Osteoblast (primary cell): ENCODE data around the gene SLC37A2. TPM values are rescaled to one million over a fixed set of nuclear protein-coding genes. Genes with fewer than 3 reads are reported as not detected.

Experiments used
- DNase-seq: peaks from one replicate; pipeline ENCODE4 v3.0.0; 2011; ENCODE audit warnings: low spot score, mixed read lengths; ENCODE audit not compliant: insufficient read length; ENCODE audit errors: missing footprints
- H2AFZ ChIP-seq: 2 replicates; pipeline ENCODE4 v1.6.0; 2011; ENCODE audit warnings: mild to moderate bottlenecking, low read length
- H3K27ac ChIP-seq: 2 replicates; pipeline ENCODE4 v1.5.1; 2011; ENCODE audit warnings: mild to moderate bottlenecking, low read depth, low read length, moderate library complexity
- H3K27me3 ChIP-seq: 2 replicates; pipeline ENCODE4 v1.6.0; 2012; ENCODE audit warnings: mild to moderate bottlenecking, control low read depth, inconsistent platforms, low read length, moderate library complexity; ENCODE audit not compliant: insufficient read depth
- H3K36me3 ChIP-seq: 2 replicates; pipeline ENCODE4 v1.5.1; 2011; ENCODE audit warnings: mild to moderate bottlenecking, low read length, control low read depth, moderate library complexity; ENCODE audit not compliant: insufficient read depth
- H3K4me1 ChIP-seq: 2 replicates; pipeline ENCODE4 v1.5.1; 2011; ENCODE audit warnings: mild to moderate bottlenecking, low read length, control low read depth, moderate library complexity; ENCODE audit not compliant: insufficient read depth
- H3K4me2 ChIP-seq: 2 replicates; pipeline ENCODE4 v1.6.0; 2011; ENCODE audit warnings: mild to moderate bottlenecking, low read length; ENCODE audit not compliant: insufficient read depth
- H3K4me3 ChIP-seq: fragments of 200-600 bp; sonication (generic); 3 replicates; pipeline ENCODE4 v1.5.1; 2012; ENCODE audit warnings: mild to moderate bottlenecking, low read length, inconsistent platforms; ENCODE audit not compliant: insufficient read depth
- H3K79me2 ChIP-seq: 2 replicates; pipeline ENCODE4 v1.6.0; 2012; ENCODE audit warnings: mild to moderate bottlenecking, low read length, control low read depth, inconsistent platforms; ENCODE audit not compliant: insufficient read depth
- H3K9me3 ChIP-seq: 2 replicates; pipeline ENCODE4 v1.5.1; 2011; ENCODE audit warnings: low read depth, low read length, control low read depth
- H4K20me1 ChIP-seq: 2 replicates; pipeline ENCODE4 v1.6.0; 2012; ENCODE audit warnings: mild to moderate bottlenecking, low read length, control low read depth; ENCODE audit not compliant: insufficient read depth
- total RNA-seq: library from RNA; depleted of rRNA; stranded (reverse); fragments of >200 nt; gene quantifications from 2 replicates; pipeline ENCODE4 v1.2.3, GENCODE V29; 2012
- TF ChIP-seq, protein P1 (sequence below): IDR thresholded peaks from 2 replicates; pipeline ENCODE4 v1.5.1; 2011; ENCODE audit warnings: mild to moderate bottlenecking, low read depth, low read length, moderate library complexity; ENCODE audit errors: extremely low read depth

Gene SLC37A2
- total RNA-seq, 1 donor: 0.36 TPM

DNA sequence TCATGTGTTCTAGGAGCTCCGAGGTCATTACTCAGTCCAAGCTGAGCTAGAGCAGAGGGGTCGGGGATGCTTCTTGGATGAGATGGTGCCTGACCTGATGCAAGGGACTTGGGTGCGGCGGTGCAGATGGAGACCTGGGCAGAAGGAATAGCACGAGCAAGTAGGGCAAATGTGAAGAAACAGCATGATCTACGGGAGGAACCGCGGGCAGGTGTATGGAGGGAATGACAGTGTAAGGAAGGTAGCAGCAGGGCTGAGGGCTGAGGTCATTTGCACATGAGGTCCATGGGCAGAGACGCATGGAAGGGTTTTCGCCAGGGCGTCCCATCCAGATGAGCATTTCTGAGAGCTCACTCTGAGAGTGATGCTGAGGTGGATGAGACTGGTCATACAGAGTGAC lies 14.9 kb downstream of the SLC37A2 start:
- H3K27me3 ChIP-seq: no peaks in the 10 kb centered on the region
- TF ChIP-seq, protein P1, sequence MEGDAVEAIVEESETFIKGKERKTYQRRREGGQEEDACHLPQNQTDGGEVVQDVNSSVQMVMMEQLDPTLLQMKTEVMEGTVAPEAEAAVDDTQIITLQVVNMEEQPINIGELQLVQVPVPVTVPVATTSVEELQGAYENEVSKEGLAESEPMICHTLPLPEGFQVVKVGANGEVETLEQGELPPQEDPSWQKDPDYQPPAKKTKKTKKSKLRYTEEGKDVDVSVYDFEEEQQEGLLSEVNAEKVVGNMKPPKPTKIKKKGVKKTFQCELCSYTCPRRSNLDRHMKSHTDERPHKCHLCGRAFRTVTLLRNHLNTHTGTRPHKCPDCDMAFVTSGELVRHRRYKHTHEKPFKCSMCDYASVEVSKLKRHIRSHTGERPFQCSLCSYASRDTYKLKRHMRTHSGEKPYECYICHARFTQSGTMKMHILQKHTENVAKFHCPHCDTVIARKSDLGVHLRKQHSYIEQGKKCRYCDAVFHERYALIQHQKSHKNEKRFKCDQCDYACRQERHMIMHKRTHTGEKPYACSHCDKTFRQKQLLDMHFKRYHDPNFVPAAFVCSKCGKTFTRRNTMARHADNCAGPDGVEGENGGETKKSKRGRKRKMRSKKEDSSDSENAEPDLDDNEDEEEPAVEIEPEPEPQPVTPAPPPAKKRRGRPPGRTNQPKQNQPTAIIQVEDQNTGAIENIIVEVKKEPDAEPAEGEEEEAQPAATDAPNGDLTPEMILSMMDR: no peak
- no peak overlapping the region for H3K27ac ChIP-seq
- no peaks in the 10 kb centered on the region for H3K79me2 ChIP-seq
- H3K4me2 ChIP-seq: no peak overlapping the region
- H2AFZ ChIP-seq: no peak overlapping the region
- no peaks in the 10 kb centered on the region for H4K20me1 ChIP-seq
- H3K36me3 ChIP-seq: no peaks in the 10 kb centered on the region
- H3K4me3 ChIP-seq: no peak overlapping the region
- peaks cover 8% of the 10 kb centered on the region for H3K4me1 ChIP-seq
- DNase-seq: no peak
- H3K9me3 ChIP-seq: no peaks in the 10 kb centered on the region

DNA sequence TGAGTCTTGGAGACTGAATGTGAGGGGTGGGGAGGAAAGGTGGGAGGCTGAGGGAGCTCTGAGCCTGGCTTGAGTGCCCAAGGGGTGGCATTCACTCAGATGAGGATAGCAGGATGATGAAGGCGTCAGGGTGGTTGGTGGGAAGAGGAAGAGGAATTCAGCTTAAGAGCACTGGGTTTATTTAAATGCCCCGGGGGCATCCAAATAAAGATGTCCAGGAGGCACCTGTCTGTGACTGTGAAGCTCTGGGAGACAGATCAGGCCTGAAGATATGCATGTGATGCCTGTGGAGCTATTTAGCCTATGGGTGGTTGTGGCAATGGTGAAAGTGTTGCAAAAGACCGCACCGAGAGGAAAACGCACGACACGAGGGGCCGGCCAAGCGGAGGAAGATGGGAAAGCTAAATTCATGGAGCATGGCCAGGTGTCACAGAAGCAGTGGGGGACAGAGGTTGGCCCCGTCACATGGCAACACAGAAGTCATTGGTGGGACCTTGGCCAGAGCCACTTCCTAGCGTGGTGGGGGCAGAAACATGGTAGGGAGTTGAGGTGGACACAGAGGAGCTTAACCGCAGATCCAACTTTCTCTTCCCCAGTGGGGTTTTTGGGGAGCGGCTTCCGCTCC lies 15.5 kb downstream of the SLC37A2 start:
- DNase-seq: no peak
- Histone ChIP-seq H3K79me2 (no peaks in the 10 kb centered on the region), H3K4me3 (no peak overlapping the region), H3K27me3 (no peaks in the 10 kb centered on the region), H2AFZ (no peak overlapping the region), H3K4me2 (no peak overlapping the region), H3K9me3 (no peaks in the 10 kb centered on the region), H4K20me1 (no peaks in the 10 kb centered on the region), H3K27ac (peak overlapping the region; percentile 17), H3K4me1 (peaks cover 14% of the 10 kb centered on the region), H3K36me3 (no peaks in the 10 kb centered on the region)
- TF ChIP-seq, protein P1: no peak

DNA sequence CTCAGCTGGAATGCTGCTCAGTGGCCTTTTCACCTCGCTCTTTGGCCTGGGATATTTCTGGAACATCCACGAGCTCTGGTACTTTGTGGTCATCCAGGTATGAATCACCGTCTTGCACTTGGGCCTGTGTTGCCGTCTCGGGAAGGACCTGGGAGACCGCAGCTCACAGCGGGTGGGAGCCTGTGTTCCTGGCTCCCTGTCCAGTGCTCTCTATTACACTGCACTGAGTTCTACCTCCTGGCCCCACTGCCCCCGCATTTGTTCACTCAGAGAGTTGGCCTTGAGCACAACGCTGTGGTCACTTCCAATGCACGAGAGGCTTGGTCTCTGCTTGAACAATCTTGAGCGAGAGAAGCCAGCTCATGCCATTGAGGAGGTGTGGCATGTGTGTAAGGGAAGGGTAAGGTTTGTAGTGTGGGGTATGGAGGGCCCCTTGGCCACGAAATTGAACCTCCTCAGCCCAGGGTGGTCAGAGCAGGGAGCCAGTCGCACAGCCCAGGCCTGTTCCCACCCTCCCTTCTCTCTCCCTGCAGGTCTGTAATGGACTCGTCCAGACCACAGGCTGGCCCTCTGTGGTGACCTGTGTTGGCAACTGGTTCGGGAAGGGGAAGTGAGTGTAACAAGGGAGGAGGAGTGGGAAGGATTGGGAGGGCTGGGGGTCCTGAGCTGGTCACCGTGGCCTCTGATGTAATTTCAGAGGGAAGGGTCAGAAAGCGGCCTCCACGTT lies 16.2 kb downstream of the SLC37A2 start:
- no peak overlapping the region for H3K4me3 ChIP-seq
- no peak for DNase-seq
- H3K4me1 ChIP-seq: peaks cover 16% of the 10 kb centered on the region
- H3K36me3 ChIP-seq: no peaks in the 10 kb centered on the region
- peak overlapping the region; percentile 47 for H2AFZ ChIP-seq
- no peaks in the 10 kb centered on the region for H4K20me1 ChIP-seq
- no peaks in the 10 kb centered on the region for H3K27me3 ChIP-seq
- H3K4me2 ChIP-seq: no peak overlapping the region
- no peaks in the 10 kb centered on the region for H3K79me2 ChIP-seq
- H3K27ac ChIP-seq: peak overlapping the region; percentile 17
- H3K9me3 ChIP-seq: no peaks in the 10 kb centered on the region
- TF ChIP-seq, protein P1: no peak

DNA sequence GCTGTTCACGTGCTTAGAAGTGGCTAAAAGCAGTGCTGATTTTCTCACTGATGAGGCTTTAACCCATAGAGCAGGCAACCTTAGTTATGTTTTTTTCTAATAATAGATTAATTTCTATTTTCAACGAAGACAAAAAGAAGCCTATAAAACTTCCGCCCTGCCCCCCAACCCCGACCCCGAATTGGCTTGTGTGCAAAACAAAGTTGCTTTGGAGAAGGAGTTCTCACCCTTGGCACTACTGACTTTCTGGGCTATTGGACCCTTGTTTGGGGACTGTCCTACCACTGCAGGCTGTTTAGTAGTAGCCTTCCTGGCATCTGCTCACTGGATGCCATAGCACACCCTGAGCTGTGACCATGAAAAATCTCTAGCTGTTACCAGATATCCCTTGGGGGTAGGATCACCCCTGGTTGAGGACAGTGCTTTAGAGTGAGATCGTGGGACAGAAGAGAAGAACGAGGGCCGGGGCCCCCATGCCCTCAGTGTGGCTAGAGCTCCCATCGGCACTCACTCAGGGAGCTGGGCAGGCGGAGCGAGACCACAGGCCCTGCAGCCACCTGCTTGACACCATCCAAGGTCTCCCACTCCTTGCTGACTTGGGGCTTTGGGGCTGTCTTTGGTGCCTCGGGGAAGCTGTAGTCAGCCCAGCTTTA lies 16.9 kb downstream of the SLC37A2 start:
- H2AFZ ChIP-seq: no peak overlapping the region
- TF ChIP-seq, protein P1: no peak
- no peak overlapping the region for H3K4me2 ChIP-seq
- no peaks in the 10 kb centered on the region for H3K79me2 ChIP-seq
- H3K27me3 ChIP-seq: no peaks in the 10 kb centered on the region
- no peak for DNase-seq
- H3K9me3 ChIP-seq: no peaks in the 10 kb centered on the region
- no peak overlapping the region for H3K4me3 ChIP-seq
- H4K20me1 ChIP-seq: no peaks in the 10 kb centered on the region
- peak overlapping the region; percentile 17 for H3K27ac ChIP-seq
- no peaks in the 10 kb centered on the region for H3K36me3 ChIP-seq
- H3K4me1 ChIP-seq: peaks cover 16% of the 10 kb centered on the region
